ENCODE measurements around the gene KLHL29. TPM values are rescaled to one million over a fixed set of nuclear protein-coding genes. Genes with fewer than 3 reads are reported as not detected.

KLHL29 gene
- total and polyA plus RNA-seq, 2 donors: 1.4 to 2.9 TPM

DNA sequence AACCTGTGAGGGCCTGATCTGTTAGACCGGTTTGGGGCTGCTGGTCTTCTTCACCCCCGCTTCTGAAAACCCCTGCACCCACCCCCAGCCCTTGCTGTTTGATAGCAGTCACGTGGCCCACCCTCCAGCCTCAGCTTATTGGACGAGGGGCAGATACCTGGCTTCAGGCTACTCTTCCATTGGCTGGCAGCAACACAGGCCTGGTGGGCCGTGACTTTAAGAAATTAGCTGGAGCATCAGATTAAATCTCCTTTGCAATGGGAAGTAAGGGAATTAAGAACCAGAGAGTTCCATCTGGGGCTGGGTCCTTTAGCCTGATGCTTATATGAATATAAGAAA lies 107.3 kb downstream of the KLHL29 start:
- Histone ChIP-seq H3K4me1 (ENCODE audit: control insufficient read depth in 2 of 2, insufficient read depth in 2 of 2, low read length in 2 of 2) (peaks cover 0 to 5% of the 10 kb centered on the region in 2 donors), H3K9me3 (ENCODE audit: control insufficient read depth in 2 of 2, insufficient read depth in 1 of 2, low read length in 1 of 2) (no peaks in the 10 kb centered on the region), H3K27me3 (ENCODE audit: control insufficient read depth in 2 of 2, insufficient read depth in 1 of 2, low read length in 1 of 2) (peaks cover 5 to 43% of the 10 kb centered on the region in 2 donors), H3K27ac (ENCODE audit: low read depth in 1 of 2, low read length in 1 of 2) (no peak overlapping the region), H3K36me3 (ENCODE audit: control insufficient read depth in 2 of 2, insufficient read depth in 2 of 2, low read length in 1 of 2) (no peaks in the 10 kb centered on the region), H3K4me3 (ENCODE audit: low read length in 2 of 2) (no peak overlapping the region)
- DNase-seq (ENCODE audit: low read depth in 6 of 9, low spot score in 9 of 9): no peak
- 93% methylated on average over 5 of the region's 5 CpGs for WGBS

DNA sequence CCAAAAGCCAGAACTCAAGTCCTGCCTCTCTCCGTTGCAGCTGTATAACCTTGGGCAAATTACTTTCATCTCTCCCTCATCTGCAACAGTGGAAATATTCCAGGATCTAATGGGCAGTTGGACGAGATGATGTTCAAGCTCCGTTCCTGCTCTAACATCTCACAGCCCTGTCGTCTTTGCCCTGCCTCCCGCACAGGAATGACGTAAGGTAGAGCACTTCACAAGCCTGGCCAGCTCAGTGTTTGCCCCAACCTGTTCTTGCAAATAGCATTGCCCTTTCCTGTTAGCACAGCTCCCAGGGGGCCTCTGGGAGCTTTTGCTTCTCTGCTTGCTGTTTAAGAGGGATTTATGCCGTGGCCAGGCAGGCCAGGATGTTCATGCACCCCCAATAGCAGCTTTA lies 107.9 kb downstream of the KLHL29 start:
- H3K4me3 ChIP-seq (ENCODE audit: low read length in 2 of 2): no peak overlapping the region
- DNase-seq (ENCODE audit: low read depth in 6 of 9, low spot score in 9 of 9): no peak
- H3K4me1 ChIP-seq (ENCODE audit: control insufficient read depth in 2 of 2, insufficient read depth in 2 of 2, low read length in 2 of 2): peaks cover 0 to 7% of the 10 kb centered on the region in 2 donors
- WGBS: 83% methylated on average over 7 of the region's 7 CpGs
- H3K36me3 ChIP-seq (ENCODE audit: control insufficient read depth in 2 of 2, insufficient read depth in 2 of 2, low read length in 1 of 2): no peaks in the 10 kb centered on the region
- H3K27ac ChIP-seq (ENCODE audit: low read depth in 1 of 2, low read length in 1 of 2): no peak overlapping the region
- H3K9me3 ChIP-seq (ENCODE audit: control insufficient read depth in 2 of 2, insufficient read depth in 1 of 2, low read length in 1 of 2): no peaks in the 10 kb centered on the region
- H3K27me3 ChIP-seq (ENCODE audit: control insufficient read depth in 2 of 2, insufficient read depth in 1 of 2, low read length in 1 of 2): peaks cover 5 to 43% of the 10 kb centered on the region in 2 donors

DNA sequence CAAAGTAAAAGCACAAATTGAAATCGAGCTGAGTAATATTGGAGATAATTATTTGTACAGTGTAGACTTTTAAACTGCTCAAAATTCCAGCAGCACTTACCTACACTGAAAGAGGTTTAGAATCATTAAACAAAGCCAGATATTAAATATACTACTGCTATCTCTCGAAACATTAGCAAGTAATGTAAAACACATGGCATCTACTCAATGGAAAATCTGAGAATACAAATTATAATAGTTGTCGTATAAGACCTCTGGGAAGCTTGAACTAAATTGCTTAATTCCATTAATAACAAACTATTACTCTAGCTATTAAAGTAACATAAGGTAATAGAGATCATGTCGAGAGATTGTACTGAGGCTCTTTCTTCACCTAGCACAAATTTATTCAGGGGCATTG lies 108.9 kb downstream of the KLHL29 start:
- Histone ChIP-seq H3K9me3 (ENCODE audit: control insufficient read depth in 2 of 2, insufficient read depth in 1 of 2, low read length in 1 of 2) (no peaks in the 10 kb centered on the region), H3K4me1 (ENCODE audit: control insufficient read depth in 2 of 2, insufficient read depth in 2 of 2, low read length in 2 of 2) (peaks cover 0 to 11% of the 10 kb centered on the region in 2 donors), H3K4me3 (ENCODE audit: low read length in 2 of 2) (no peak overlapping the region), H3K27me3 (ENCODE audit: control insufficient read depth in 2 of 2, insufficient read depth in 1 of 2, low read length in 1 of 2) (peaks cover 5 to 42% of the 10 kb centered on the region in 2 donors), H3K36me3 (ENCODE audit: control insufficient read depth in 2 of 2, insufficient read depth in 2 of 2, low read length in 1 of 2) (no peaks in the 10 kb centered on the region), H3K27ac (ENCODE audit: low read depth in 1 of 2, low read length in 1 of 2) (no peak overlapping the region)
- no peak for DNase-seq (ENCODE audit: low read depth in 6 of 9, low spot score in 9 of 9)
- WGBS: 95% methylated on average over 4 of the region's 4 CpGs

DNA sequence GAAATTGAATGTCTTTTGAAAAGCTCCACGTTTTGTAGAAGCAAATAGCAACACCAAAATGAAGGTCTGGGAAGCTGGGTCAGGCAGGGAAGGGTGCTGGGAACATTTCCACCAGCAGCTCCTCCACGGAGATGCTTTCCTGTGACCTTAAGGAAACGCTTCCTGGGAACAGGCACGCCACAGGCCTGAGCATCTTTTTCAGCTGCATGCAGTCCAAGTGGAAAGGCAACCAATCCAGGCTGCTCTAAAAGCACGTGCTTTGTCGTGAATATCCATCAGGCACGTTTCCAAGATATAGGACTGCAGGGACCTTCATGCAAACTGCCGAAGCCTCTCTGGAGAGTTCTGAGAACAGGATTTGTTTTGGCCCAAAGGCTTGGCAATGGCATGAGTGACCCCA lies 109.3 kb downstream of the KLHL29 start:
- Histone ChIP-seq H3K27ac (ENCODE audit: low read depth in 1 of 2, low read length in 1 of 2) (no peak overlapping the region), H3K4me1 (ENCODE audit: control insufficient read depth in 2 of 2, insufficient read depth in 2 of 2, low read length in 2 of 2) (peaks cover 0 to 14% of the 10 kb centered on the region in 2 donors), H3K36me3 (ENCODE audit: control insufficient read depth in 2 of 2, insufficient read depth in 2 of 2, low read length in 1 of 2) (no peaks in the 10 kb centered on the region), H3K9me3 (ENCODE audit: control insufficient read depth in 2 of 2, insufficient read depth in 1 of 2, low read length in 1 of 2) (no peaks in the 10 kb centered on the region), H3K27me3 (ENCODE audit: control insufficient read depth in 2 of 2, insufficient read depth in 1 of 2, low read length in 1 of 2) (peaks cover 5 to 44% of the 10 kb centered on the region in 2 donors), H3K4me3 (ENCODE audit: low read length in 2 of 2) (no peak overlapping the region)
- 87% methylated on average over 8 of the region's 8 CpGs for WGBS
- no peak for DNase-seq (ENCODE audit: low read depth in 6 of 9, low spot score in 9 of 9)

DNA sequence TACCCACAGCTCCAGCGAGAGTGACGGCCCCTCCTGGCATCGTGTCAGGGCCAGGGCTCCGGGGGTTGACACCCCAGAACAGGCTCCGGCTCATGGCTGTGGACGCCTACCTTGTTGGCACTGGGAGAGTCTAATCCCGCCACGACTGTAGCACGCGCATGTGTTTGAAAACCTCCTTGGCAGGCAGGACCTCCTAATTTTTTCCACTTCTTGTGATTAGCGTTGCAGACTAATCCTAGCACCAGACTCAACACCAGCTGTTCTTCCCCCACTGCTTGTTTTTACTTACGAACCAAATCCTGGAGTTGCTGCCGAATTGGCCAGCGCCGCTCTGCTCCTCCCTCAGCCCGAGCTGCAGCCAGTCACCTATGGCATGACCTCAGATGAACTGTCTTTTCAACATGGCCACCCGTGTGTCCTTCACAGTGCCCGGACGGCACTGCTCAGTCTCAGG lies 110.7 kb downstream of the KLHL29 start:
- peaks cover 5 to 44% of the 10 kb centered on the region in 2 donors for H3K27me3 ChIP-seq (ENCODE audit: control insufficient read depth in 2 of 2, insufficient read depth in 1 of 2, low read length in 1 of 2)
- H3K27ac ChIP-seq (ENCODE audit: low read depth in 1 of 2, low read length in 1 of 2): no peak overlapping the region
- H3K36me3 ChIP-seq (ENCODE audit: control insufficient read depth in 2 of 2, insufficient read depth in 2 of 2, low read length in 1 of 2): no peaks in the 10 kb centered on the region
- H3K4me1 ChIP-seq (ENCODE audit: control insufficient read depth in 2 of 2, insufficient read depth in 2 of 2, low read length in 2 of 2): peaks cover 0 to 17% of the 10 kb centered on the region in 2 donors
- no peak for DNase-seq (ENCODE audit: low read depth in 6 of 9, low spot score in 9 of 9)
- H3K9me3 ChIP-seq (ENCODE audit: control insufficient read depth in 2 of 2, insufficient read depth in 1 of 2, low read length in 1 of 2): no peaks in the 10 kb centered on the region
- 93% methylated on average over 19 of the region's 19 CpGs for WGBS
- H3K4me3 ChIP-seq (ENCODE audit: low read length in 2 of 2): no peak overlapping the region

DNA sequence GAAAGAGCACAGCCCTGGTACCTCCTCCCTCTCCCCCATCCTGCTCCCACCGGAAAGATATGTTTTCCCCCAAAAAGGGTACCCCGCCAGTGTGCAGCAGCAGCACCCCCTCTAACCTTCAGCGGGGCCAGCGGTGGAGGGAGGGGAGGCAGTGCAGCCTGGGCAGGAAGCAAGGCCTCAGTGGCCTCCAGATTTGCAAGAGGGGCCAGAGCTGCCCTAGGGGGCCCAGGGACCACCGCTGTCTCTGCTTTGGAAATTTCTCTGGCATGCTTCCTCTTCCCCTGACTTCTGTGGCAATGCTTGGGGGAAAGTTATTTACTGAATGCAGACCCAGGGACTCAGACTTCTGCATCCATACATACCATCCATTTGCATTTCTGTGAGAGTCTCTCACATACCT lies 111.5 kb downstream of the KLHL29 start:
- Histone ChIP-seq H3K36me3 (ENCODE audit: control insufficient read depth in 2 of 2, insufficient read depth in 2 of 2, low read length in 1 of 2) (no peaks in the 10 kb centered on the region), H3K4me3 (ENCODE audit: low read length in 2 of 2) (no peak overlapping the region), H3K9me3 (ENCODE audit: control insufficient read depth in 2 of 2, insufficient read depth in 1 of 2, low read length in 1 of 2) (no peaks in the 10 kb centered on the region), H3K4me1 (ENCODE audit: control insufficient read depth in 2 of 2, insufficient read depth in 2 of 2, low read length in 2 of 2) (peaks cover 0 to 17% of the 10 kb centered on the region in 2 donors), H3K27me3 (ENCODE audit: control insufficient read depth in 2 of 2, insufficient read depth in 1 of 2, low read length in 1 of 2) (peaks cover 5 to 46% of the 10 kb centered on the region in 2 donors), H3K27ac (ENCODE audit: low read depth in 1 of 2, low read length in 1 of 2) (no peak overlapping the region)
- no peak for DNase-seq (ENCODE audit: low read depth in 6 of 9, low spot score in 9 of 9)
- 46% methylated on average over 5 of the region's 5 CpGs for WGBS

DNA sequence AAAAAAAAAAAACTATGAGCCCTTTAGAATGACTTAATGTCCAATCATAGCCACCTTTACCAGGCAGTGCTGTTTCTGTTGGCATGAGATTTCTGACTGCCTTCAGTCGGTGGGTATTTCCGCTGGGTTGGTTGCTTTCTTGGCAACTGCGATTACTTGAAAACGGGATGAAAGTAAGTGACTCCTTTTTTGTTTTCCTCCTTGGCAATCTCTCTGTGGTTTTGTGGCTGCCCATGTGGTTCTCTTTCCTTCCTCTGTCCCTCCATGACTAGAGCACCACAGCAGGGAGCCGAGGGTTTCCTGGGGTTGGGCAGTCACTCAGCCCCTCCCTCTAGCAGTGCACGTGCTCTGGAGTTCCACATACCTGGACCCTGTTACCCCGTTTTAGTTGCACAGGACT lies 112.1 kb downstream of the KLHL29 start:
- 2% methylated on average over 7 of the region's 7 CpGs for WGBS
- H3K4me3 ChIP-seq (ENCODE audit: low read length in 2 of 2): no peak overlapping the region
- DNase-seq (ENCODE audit: low read depth in 6 of 9, low spot score in 9 of 9): peak in 6 of 9 donors; percentile 2 to 46 (median 5)
- H3K27ac ChIP-seq (ENCODE audit: low read depth in 1 of 2, low read length in 1 of 2): no peak overlapping the region
- H3K4me1 ChIP-seq (ENCODE audit: control insufficient read depth in 2 of 2, insufficient read depth in 2 of 2, low read length in 2 of 2): peaks cover 0 to 17% of the 10 kb centered on the region in 2 donors
- H3K9me3 ChIP-seq (ENCODE audit: control insufficient read depth in 2 of 2, insufficient read depth in 1 of 2, low read length in 1 of 2): no peaks in the 10 kb centered on the region
- H3K36me3 ChIP-seq (ENCODE audit: control insufficient read depth in 2 of 2, insufficient read depth in 2 of 2, low read length in 1 of 2): no peaks in the 10 kb centered on the region
- H3K27me3 ChIP-seq (ENCODE audit: control insufficient read depth in 2 of 2, insufficient read depth in 1 of 2, low read length in 1 of 2): peaks cover 5 to 43% of the 10 kb centered on the region in 2 donors

DNA sequence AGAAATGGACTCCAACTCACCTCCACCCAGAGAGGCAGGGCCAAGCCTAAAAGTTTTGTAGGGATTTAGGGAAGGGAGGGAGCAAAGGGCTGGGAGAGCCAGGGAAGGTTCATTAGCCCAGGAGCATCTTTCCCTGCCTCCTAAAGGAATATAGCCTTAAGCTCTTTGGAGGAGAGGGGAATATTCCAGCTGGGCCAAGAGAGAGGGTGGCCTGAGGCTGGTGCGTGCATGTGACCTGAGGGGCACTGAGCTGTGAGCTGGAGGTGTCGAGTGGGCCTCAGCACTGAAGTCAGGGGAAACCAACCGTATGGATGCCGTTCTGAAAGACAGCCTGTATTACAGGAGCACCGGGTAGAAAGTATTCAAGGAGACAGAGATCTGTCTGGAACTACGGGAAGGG lies 112.6 kb downstream of the KLHL29 start:
- Histone ChIP-seq H3K27me3 (ENCODE audit: control insufficient read depth in 2 of 2, insufficient read depth in 1 of 2, low read length in 1 of 2) (peaks cover 5 to 44% of the 10 kb centered on the region in 2 donors), H3K9me3 (ENCODE audit: control insufficient read depth in 2 of 2, insufficient read depth in 1 of 2, low read length in 1 of 2) (no peaks in the 10 kb centered on the region), H3K4me1 (ENCODE audit: control insufficient read depth in 2 of 2, insufficient read depth in 2 of 2, low read length in 2 of 2) (peaks cover 0 to 17% of the 10 kb centered on the region in 2 donors), H3K4me3 (ENCODE audit: low read length in 2 of 2) (no peak overlapping the region), H3K27ac (ENCODE audit: low read depth in 1 of 2, low read length in 1 of 2) (no peak overlapping the region), H3K36me3 (ENCODE audit: control insufficient read depth in 2 of 2, insufficient read depth in 2 of 2, low read length in 1 of 2) (no peaks in the 10 kb centered on the region)
- no peak for DNase-seq (ENCODE audit: low read depth in 6 of 9, low spot score in 9 of 9)
- 69% methylated on average over 6 of the region's 6 CpGs for WGBS

DNA sequence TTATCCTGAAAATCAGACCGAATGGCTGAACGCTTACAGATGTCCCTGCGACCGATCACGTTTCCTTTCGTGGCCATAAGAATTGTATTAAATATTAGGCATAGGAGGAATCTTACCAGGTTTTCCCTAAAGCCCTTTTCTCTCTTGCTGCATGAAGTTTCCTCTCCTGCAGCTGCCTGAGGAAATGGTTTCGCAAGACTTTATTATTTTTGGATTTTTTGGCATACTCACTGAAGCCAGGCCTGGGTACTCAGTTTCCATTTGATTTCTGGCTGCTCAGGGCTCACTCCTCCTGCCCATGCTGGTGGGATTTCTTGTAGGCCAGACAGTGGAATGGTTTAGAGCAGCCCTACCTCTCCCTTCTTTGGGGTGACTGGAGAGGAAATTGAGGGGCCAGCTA lies 114.0 kb downstream of the KLHL29 start:
- H3K36me3 ChIP-seq (ENCODE audit: control insufficient read depth in 2 of 2, insufficient read depth in 2 of 2, low read length in 1 of 2): no peaks in the 10 kb centered on the region
- no peak overlapping the region for H3K4me3 ChIP-seq (ENCODE audit: low read length in 2 of 2)
- H3K4me1 ChIP-seq (ENCODE audit: control insufficient read depth in 2 of 2, insufficient read depth in 2 of 2, low read length in 2 of 2): peaks cover 0 to 17% of the 10 kb centered on the region in 2 donors
- peak overlapping the region in 1 of 2 donors; percentile 61 for H3K27ac ChIP-seq (ENCODE audit: low read depth in 1 of 2, low read length in 1 of 2)
- H3K9me3 ChIP-seq (ENCODE audit: control insufficient read depth in 2 of 2, insufficient read depth in 1 of 2, low read length in 1 of 2): no peaks in the 10 kb centered on the region
- no peak for DNase-seq (ENCODE audit: low read depth in 6 of 9, low spot score in 9 of 9)
- WGBS: 93% methylated on average over 7 of the region's 7 CpGs
- peaks cover 5 to 47% of the 10 kb centered on the region in 2 donors for H3K27me3 ChIP-seq (ENCODE audit: control insufficient read depth in 2 of 2, insufficient read depth in 1 of 2, low read length in 1 of 2)

DNA sequence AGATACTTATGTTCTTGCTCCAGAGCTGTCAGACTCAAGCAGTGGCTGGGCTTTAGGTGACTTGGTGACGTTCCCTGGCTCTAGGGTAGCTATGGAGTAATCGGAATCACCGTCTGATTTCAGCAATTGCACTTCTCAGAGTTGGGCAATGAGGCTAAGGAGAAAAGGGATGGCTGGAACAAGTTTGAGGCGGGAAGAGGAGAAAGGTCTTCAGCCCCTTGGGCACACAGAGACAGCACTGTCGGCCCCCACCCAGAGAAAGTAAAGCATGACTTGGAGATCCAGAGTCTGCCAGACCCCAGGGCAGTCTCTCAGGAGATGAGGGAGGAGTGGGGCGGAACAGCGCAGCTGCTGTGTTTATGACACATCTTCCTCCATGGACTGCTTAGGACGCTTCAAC lies 114.5 kb downstream of the KLHL29 start:
- 95% methylated on average over 8 of the region's 8 CpGs for WGBS
- DNase-seq (ENCODE audit: low read depth in 6 of 9, low spot score in 9 of 9): no peak
- Histone ChIP-seq H3K36me3 (ENCODE audit: control insufficient read depth in 2 of 2, insufficient read depth in 2 of 2, low read length in 1 of 2) (no peaks in the 10 kb centered on the region), H3K4me3 (ENCODE audit: low read length in 2 of 2) (no peak overlapping the region), H3K27me3 (ENCODE audit: control insufficient read depth in 2 of 2, insufficient read depth in 1 of 2, low read length in 1 of 2) (peaks cover 5 to 47% of the 10 kb centered on the region in 2 donors), H3K4me1 (ENCODE audit: control insufficient read depth in 2 of 2, insufficient read depth in 2 of 2, low read length in 2 of 2) (peaks cover 0 to 17% of the 10 kb centered on the region in 2 donors), H3K9me3 (ENCODE audit: control insufficient read depth in 2 of 2, insufficient read depth in 1 of 2, low read length in 1 of 2) (no peaks in the 10 kb centered on the region), H3K27ac (ENCODE audit: low read depth in 1 of 2, low read length in 1 of 2) (peak overlapping the region in 1 of 2 donors; percentile 61)

Measured in thymus (tissue), 11 donors.